ENCODE data around the gene ESR2.

The ESR2 gene

DNA sequence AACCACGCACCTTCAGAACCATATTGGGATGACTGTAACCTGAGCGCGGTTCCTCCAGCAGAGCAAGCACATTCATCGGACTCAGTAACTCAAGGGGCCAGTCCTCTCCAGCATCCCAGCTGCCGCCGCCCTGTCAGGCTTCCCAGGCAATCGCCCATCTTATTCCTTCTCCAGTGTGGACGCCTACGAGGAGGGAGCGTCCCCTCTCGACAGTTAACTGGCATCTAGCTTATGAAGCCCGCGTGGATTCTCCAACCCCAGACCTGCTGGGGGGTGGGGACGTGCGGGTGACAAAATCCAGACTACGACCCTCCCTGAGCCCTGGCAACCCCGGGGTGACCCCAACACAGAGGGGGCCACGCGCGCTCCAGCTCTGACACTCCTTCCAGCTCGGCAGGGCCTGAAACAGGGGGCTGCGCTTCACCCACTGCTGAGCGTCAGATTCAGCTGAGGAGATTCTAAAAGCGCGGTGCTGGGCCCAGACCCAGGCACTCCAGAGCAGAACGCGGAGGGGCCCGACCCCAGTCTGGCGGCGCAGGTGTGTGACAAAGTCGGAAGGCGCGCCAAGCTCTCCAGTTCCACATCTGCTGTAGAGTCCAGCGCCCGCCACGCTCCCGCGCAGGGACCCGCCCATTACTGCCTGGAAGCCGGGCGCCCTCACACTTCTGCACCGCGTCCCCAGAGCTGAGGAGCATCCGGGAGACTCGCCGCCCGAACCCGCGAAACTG lies 43.9 kb upstream of the ESR2 start:
- Histone ChIP-seq H3K4me1 (ENCODE audit: control insufficient read depth, low read length) (peaks cover 27% of the 10 kb centered on the region), H3K27me3 (ENCODE audit: control insufficient read depth, low read length) (no peaks in the 10 kb centered on the region), H3K4me3 (ENCODE audit: low read length) (peak overlapping the region; percentile 99), H3K9me2 (replicated peaks; ENCODE audit: control insufficient read depth, low read length) (no peaks in the 10 kb centered on the region), H3K36me3 (ENCODE audit: control insufficient read depth, low read length) (peaks cover 9% of the 10 kb centered on the region), H4K20me1 (ENCODE audit: control insufficient read depth, insufficient read depth, low read depth, low read length) (no peaks in the 10 kb centered on the region), H3K79me2 (ENCODE audit: control insufficient read depth, low read length) (peaks cover 20% of the 10 kb centered on the region), H3K9me3 (ENCODE audit: control insufficient read depth, insufficient read depth, low read length) (peaks cover 10% of the 10 kb centered on the region), H3F3A (ENCODE audit: control insufficient read depth, insufficient read depth) (0 out of 2 replicates have a peak, but pooled peaks cover 3% of the 10 kb centered on the region), H3K4me2 (ENCODE audit: low read length) (peak overlapping the region; percentile 89), H3K27ac (ENCODE audit: low read depth, low read length) (peak overlapping the region; percentile 90)
- no peak for TF ChIP-seq EZH2phosphoT487 (IDR thresholded peaks at IDR 0.05; ENCODE audit: borderline replicate concordance, low read length)
- TF ChIP-seq, protein P1, sequence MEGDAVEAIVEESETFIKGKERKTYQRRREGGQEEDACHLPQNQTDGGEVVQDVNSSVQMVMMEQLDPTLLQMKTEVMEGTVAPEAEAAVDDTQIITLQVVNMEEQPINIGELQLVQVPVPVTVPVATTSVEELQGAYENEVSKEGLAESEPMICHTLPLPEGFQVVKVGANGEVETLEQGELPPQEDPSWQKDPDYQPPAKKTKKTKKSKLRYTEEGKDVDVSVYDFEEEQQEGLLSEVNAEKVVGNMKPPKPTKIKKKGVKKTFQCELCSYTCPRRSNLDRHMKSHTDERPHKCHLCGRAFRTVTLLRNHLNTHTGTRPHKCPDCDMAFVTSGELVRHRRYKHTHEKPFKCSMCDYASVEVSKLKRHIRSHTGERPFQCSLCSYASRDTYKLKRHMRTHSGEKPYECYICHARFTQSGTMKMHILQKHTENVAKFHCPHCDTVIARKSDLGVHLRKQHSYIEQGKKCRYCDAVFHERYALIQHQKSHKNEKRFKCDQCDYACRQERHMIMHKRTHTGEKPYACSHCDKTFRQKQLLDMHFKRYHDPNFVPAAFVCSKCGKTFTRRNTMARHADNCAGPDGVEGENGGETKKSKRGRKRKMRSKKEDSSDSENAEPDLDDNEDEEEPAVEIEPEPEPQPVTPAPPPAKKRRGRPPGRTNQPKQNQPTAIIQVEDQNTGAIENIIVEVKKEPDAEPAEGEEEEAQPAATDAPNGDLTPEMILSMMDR (IDR thresholded peaks at IDR 0.05; ENCODE audit: low read depth, low read length, poor library complexity, severe bottlenecking): no peak

DNA sequence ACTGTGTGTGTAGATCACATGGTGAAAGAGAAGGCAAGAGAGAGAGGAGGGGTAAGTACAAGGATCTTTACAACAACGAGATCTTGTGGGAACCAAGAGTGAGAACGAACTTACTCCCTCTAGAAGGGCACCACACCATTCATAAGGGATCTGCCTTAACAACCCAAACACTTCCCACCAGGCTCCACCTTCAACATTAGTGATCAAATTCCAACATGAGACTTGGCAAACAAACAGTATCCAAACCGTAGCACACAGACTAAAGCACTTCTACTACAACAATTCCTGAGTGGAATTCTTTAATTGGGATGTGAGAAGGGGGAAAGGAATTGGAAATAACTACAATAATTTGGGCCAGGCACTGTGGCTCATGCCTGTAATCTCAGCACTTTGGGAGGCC lies 35.0 kb upstream of the ESR2 start:
- no peak overlapping the region for H3K4me2 ChIP-seq (ENCODE audit: low read length)
- H3F3A ChIP-seq (ENCODE audit: control insufficient read depth, insufficient read depth): 0 out of 2 replicates have a peak, but pooled peaks cover 3% of the 10 kb centered on the region
- H3K27ac ChIP-seq (ENCODE audit: low read depth, low read length): no peak overlapping the region
- TF ChIP-seq, protein P1 (IDR thresholded peaks at IDR 0.05; ENCODE audit: low read depth, low read length, poor library complexity, severe bottlenecking): no peak
- TF ChIP-seq EZH2phosphoT487 (IDR thresholded peaks at IDR 0.05; ENCODE audit: borderline replicate concordance, low read length): no peak
- H3K27me3 ChIP-seq (ENCODE audit: control insufficient read depth, low read length): no peaks in the 10 kb centered on the region
- H3K4me1 ChIP-seq (ENCODE audit: control insufficient read depth, low read length): no peaks in the 10 kb centered on the region
- H3K79me2 ChIP-seq (ENCODE audit: control insufficient read depth, low read length): no peaks in the 10 kb centered on the region
- H3K9me2 ChIP-seq (replicated peaks; ENCODE audit: control insufficient read depth, low read length): no peaks in the 10 kb centered on the region
- H3K4me3 ChIP-seq (ENCODE audit: low read length): no peak overlapping the region
- H4K20me1 ChIP-seq (ENCODE audit: control insufficient read depth, insufficient read depth, low read depth, low read length): no peaks in the 10 kb centered on the region
- H3K36me3 ChIP-seq (ENCODE audit: control insufficient read depth, low read length): no peaks in the 10 kb centered on the region
- no peaks in the 10 kb centered on the region for H3K9me3 ChIP-seq (ENCODE audit: control insufficient read depth, insufficient read depth, low read length)

DNA sequence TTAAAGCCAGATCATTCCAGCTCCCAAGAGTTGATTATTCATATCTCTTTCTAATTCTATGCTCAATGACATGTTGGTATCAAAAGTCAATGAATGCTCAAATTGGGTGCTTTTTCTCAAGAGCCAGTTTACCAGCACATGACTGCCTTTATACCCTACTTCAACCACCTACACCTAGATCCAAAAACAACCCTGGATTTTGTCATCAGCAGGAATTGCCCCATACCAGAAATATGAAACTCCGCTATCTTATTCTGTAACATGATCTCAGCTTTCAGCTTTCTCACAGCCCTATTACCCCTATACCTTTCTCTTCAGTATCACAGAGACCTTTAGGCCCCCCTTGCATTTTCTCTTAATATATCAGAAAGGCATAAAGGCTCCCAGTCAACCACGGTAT lies 32.3 kb upstream of the ESR2 start:
- no peaks in the 10 kb centered on the region for H3K4me1 ChIP-seq (ENCODE audit: control insufficient read depth, low read length)
- H4K20me1 ChIP-seq (ENCODE audit: control insufficient read depth, insufficient read depth, low read depth, low read length): no peaks in the 10 kb centered on the region
- no peaks in the 10 kb centered on the region for H3K9me3 ChIP-seq (ENCODE audit: control insufficient read depth, insufficient read depth, low read length)
- H3F3A ChIP-seq (ENCODE audit: control insufficient read depth, insufficient read depth): no peaks in the 10 kb centered on the region
- H3K4me3 ChIP-seq (ENCODE audit: low read length): no peak overlapping the region
- H3K27me3 ChIP-seq (ENCODE audit: control insufficient read depth, low read length): no peaks in the 10 kb centered on the region
- H3K9me2 ChIP-seq (replicated peaks; ENCODE audit: control insufficient read depth, low read length): no peaks in the 10 kb centered on the region
- TF ChIP-seq, protein P1 (IDR thresholded peaks at IDR 0.05; ENCODE audit: low read depth, low read length, poor library complexity, severe bottlenecking): no peak
- no peak for TF ChIP-seq EZH2phosphoT487 (IDR thresholded peaks at IDR 0.05; ENCODE audit: borderline replicate concordance, low read length)
- H3K79me2 ChIP-seq (ENCODE audit: control insufficient read depth, low read length): no peaks in the 10 kb centered on the region
- no peaks in the 10 kb centered on the region for H3K36me3 ChIP-seq (ENCODE audit: control insufficient read depth, low read length)
- H3K4me2 ChIP-seq (ENCODE audit: low read length): no peak overlapping the region
- H3K27ac ChIP-seq (ENCODE audit: low read depth, low read length): no peak overlapping the region

All from DOHH2 (cell line).